CD4-positive, alpha-beta T cell treated with Interferon gamma for 1 hour (primary cell): Measurements from ENCODE around the gene APOL1.
"Not testable (repeated sequence)": the region's sequence is repeated elsewhere in the genome, so short reads cannot be mapped to it uniquely, and the experiment has no call there.

Source experiments
- DNase-seq: peaks from one replicate; pipeline ENCODE4 v3.0.0-alpha.2; 2020

APOL1 gene, protein sequence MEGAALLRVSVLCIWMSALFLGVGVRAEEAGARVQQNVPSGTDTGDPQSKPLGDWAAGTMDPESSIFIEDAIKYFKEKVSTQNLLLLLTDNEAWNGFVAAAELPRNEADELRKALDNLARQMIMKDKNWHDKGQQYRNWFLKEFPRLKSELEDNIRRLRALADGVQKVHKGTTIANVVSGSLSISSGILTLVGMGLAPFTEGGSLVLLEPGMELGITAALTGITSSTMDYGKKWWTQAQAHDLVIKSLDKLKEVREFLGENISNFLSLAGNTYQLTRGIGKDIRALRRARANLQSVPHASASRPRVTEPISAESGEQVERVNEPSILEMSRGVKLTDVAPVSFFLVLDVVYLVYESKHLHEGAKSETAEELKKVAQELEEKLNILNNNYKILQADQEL

DNA sequence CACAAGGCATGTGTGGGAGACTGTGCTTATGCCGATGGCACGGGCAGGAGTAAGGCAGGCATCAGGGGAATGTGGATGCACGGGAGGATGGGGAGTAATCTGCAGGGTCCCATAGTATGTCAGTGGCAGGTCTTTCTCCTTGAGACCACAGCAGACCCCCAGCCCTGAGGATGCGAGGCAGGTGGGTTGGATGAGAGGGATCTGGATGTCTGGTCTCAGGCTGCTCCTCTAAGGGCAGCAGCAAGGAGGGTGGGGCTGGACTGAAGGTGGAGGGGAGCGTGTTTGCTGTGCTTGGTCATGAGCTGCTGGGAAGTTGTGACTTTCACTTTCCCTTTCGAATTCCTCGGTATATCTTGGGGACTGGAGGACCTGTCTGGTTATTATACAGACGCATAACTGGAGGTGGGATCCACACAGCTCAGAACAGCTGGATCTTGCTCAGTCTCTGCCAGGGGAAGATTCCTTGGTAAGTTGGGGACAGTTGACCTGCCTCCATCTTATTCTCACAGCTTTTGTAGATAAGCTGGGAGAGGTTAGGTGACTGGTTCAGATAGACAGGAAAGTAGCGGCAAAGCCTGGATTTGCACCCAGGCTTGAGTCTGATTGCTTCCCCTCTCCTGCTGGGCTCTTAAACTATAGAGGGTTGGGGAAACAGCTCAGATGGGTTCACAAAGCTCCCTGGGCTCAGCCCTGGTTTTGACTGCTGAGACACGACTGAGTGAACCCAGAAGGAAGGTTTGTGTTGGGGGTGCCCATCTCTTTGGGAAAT lies at the start of gene APOL1:
APOL1 (plus strand) TSS at position 380 of the 769 bp plus-strand sequence. CDS start 1,823 bp downstream, outside the sequence.
- DNase-seq: peak; percentile 49

DNA sequence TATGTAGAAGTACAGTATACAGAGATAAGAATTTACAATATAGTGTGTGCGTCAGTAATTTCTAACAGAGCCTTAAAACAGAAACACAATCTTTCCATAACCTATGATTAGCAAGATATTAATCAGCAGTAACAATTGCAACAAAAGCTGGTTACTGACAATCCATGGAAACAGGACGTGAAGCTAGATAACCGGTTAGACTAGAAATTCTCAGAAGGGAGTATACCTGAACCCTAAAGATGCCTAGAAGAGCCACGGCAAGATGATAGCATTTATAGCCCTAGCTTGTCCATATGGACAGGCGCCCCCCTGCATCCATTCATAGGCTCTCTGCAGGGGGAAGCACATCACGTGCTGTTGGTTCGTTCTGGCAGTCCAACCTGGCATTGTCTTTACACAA lies 49.5 kb upstream of the APOL1 start:
- not testable (repeated sequence) for DNase-seq

DNA sequence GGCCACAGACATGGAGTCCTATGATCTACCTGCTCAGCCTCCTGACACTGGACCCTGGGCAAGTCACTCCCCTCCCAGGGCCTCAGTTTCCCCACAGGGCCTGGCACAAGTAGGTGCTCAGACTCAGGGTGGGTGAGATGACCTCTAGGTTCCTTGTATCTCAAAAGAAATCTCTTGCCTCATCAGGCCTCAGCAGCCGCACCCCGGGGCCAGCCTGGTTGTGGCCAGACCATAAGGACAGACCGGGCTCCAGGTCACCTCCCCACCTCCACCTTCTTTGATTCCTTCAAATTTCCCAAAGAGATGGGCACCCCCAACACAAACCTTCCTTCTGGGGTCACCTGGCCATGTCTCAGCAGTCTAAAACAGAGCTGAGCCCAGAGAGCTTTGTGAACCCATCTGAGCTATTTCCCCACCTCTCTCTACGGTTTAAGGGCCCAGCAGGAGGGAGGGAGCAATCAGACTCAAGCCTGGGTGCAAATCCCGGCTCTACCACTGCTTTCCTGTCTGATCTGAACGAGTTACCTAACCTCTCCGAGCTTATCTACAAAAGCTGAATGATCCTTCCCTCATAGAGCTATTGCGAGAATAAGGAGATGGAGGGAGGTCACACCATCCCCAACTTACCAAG lies 48.8 kb upstream of the APOL1 start:
- no peak for DNase-seq

DNA sequence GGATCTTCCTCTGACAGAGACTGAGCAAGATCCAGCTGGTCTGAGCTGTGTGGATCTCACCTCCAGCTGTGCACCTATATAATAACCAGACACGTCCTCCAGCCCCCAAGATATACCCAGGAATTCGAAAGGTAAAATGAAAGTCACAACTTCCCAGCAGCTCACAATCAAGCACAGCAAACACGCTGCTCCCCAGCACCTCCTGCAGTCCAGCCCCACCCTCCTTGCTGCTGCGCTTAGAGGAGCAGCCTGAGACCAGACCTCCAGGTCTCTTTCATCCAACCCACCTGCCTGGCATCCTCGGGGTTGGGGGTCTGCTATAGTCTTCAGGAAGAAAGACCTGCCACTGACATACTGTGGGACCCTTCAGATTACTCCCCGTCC lies 48.3 kb upstream of the APOL1 start:
- DNase-seq: no peak

DNA sequence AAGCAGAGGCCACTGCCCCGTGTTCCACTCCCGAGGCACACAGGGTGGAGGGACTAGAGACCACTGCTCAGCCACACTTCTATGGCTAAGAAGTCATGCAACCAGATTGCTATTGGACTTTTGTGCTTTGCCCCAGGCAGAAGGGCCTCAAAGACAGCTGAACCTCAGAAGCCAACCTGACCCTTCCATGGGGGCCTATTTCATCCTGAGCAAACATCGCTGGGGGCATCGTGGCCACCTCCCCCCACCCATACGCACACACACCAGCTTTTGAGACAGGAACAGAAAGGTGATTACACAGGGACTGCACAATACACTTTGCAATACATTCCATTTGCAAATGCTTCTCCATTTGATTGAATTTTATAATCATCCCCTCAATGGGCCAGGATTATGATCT lies 47.4 kb upstream of the APOL1 start:
- DNase-seq: not testable (repeated sequence)

DNA sequence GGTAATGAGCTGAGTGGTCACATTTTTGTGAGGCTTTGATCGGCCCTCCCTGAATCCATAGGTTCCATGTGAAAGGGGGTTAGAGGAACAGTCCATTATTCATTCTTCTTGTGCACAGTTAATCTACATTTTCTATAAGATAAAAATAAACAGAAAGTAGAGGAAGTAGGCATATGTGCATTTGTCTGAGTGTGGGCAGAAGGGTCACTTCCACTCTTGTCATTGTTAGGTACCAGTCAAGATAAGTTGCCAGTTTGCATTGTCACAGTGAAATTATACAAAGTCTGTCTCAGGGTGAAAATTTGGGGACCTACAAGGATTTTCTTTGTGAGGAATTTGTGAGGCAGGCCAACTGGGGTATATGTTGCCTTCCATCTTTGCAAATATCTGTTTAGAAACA lies 46.7 kb upstream of the APOL1 start:
- no peak for DNase-seq

DNA sequence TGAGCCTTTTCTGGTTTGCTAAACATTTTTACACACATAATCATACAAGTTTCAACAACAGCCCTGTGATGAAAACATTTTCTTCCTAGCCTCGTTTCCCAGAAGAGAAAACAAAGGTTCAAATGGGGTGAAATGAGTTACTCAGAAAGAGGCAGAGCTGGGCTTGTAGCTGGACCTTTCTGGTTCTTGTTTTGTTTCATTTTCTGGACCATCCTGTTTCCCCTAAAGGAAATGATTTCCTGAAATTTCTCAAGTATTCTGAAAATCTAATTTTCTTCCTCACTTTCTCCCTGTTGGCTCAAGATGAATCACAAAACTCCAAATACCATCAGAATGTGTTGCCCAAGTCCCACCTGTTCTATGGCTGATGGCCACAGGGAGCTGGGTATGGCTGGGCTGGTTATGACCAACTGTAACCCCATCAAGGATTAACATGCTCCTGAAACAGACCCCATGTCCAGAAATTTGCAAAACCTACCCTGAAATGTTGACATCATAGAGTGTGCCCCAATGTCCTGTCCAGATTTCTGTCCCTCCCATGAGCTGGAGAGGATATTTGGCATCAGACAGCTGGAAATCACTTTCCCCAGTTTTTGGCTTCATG lies 44.7 kb upstream of the APOL1 start:
- DNase-seq: no peak

DNA sequence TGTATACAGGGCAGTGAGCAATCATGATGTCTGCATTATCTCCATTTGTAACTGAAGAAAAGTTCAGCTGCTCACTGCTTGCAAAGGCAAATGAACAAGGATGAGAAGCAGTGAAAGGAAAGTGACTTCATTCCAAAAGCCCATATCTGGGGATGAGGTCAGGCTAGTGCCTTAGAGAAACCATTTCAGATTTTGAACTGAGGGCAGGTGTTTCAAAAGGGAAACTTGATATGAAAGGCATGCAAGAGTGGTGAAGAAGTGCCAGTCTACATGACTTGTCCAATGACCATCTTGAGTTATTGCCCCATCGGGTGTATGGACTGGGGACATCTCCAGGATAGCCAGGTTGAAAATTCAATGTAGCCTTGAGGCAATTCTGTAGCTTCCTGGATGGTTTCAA lies 44.0 kb upstream of the APOL1 start:
- no peak for DNase-seq

DNA sequence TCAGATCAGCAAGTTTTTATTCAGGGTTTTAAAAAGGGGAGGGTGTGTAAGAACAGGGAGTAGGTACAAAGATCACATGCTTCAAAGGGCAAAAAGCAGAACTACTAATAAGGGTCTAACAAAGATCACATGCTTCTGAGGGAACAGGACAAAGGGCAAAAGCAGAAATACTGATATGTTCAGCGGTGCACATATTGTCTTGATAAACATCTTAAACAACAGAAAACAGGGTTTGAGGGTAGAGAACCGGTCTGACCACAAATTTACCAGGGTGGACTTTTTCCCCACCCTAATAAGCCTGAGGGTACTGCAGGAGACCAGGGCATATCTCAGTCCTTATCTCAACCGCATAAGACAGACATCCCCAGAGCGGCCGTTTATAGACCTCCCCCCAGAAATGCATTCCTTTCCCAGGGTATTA lies 43.4 kb upstream of the APOL1 start:
- DNase-seq: not testable (repeated sequence)

DNA sequence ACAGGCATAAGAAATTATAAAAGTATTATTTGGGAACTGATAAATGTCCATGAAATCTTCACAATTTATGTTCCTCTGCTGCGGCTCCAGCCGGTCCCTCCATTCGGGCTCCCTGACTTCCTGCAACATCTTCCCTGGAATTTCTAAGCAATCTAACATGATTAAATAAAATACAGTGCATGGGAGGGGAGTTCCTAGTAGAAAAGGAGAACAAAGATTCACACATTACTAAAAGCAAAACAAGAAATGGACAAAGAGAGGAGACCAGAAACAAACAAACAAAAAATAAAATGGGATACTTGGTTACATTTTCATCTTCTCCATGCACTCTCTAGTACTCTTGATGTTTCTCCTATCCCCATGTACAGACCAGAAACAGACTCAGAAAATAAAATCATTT lies 42.7 kb upstream of the APOL1 start:
- no peak for DNase-seq

DNA sequence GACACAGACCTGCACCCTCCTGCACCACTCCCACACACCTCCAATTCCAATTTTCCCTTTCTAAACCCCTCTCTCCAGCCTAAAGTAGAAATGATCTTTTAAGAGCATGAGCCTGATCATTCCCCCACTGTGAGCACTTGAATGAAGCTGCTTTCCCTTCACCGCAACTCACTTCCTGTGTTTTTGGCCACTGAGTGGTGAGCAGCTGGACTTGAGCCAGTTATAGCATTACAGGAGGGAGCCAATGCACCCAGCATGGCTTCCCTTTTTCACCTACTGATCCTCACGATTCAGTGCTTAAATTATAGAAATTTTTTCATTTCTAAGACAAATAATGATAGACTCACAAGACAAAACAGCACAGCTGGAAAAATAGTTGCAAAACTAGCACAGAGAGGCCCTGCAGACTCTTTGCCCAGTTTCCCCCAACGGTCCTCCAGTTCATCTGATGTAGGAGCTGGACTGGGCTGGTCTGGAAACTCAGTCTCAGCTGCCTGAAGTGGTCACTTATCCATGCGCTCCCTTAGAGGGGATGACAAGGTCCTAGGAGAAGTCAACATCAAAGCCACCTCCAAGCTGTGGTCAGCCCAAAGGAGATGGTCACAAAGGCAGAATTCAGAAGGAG lies 41.6 kb upstream of the APOL1 start:
- no peak for DNase-seq

DNA sequence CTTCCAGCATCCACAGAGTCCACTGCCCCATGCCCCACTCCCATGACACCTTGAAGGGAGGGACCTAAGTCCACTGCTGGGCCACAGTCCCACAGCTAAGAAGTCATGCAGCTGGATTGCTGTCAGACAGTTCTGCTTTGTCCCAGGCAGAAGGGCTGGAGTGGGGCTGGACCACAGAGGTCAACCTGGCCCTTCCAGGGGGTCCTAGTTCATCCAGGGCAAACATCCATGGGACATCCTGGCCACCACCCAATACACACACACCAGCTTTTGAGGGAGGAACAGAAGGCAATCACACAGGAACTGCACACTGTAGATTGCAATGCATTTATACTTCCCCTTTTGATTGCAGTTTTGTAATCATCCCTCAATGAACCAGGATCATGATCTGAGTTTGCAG lies 40.0 kb upstream of the APOL1 start:
- DNase-seq: no peak

DNA sequence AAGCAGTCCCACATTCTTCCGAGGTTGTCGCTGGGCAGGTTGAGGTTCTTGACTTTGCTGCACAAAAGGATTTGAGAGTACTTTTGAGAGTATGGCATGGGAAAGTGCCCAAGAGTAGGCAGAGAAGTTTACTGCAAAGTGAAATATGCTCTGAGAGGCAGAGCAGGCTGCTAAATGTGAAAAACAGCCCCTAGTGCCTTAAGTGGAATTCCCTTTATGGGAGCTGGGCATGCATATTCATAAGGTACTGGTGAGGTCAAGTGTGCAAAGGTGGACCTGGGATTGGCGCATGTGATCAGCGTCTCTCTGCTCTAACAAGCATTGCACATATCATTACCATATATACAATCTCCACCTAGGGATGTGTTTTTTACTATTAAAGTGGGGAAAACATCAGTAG lies 39.3 kb upstream of the APOL1 start:
- DNase-seq: no peak

DNA sequence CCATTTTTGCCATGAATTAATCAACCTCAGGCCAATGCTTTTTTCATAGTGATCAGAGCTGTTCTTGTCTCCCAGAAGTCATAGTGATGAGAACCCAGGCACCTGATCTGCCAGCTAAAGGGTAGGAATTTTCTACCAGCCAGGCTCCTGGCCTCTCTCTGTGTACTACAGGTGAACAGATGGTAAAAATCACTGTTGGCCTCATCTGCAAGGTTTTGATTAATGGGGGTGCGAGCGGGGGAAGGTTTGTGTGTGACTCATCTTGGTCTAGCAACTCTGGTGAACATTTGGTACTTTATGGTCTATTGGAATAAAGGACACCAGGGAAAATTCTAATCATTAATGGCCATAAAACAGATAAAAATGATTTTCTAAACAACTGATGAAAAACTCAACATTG lies 37.0 kb upstream of the APOL1 start:
- no peak for DNase-seq

DNA sequence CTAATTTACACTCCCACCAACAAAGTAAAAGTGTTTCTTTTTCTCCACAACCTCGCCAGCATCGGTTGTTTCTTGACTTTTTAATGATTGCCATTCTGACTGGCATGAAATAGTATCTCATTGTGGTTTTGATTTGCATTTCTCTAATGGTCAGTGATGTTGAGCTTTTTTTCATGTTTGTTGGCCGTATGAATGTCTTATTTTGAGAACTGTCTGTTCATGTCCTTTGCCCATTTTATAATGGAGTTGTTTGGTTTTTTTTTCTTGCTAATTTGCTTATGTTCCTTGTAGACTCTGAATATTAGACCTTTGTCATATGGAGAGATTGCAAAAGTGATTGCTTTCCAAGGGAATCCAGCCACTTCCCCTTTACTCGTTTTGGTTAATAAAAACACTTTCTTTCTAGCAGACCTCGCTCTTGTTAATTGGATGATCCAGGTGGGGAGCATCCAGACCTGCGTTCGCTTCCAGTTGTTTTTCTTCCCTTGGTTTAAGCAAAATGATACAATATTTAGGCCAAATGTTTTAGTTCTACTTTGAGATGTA lies 34.2 kb upstream of the APOL1 start:
- DNase-seq: no peak

DNA sequence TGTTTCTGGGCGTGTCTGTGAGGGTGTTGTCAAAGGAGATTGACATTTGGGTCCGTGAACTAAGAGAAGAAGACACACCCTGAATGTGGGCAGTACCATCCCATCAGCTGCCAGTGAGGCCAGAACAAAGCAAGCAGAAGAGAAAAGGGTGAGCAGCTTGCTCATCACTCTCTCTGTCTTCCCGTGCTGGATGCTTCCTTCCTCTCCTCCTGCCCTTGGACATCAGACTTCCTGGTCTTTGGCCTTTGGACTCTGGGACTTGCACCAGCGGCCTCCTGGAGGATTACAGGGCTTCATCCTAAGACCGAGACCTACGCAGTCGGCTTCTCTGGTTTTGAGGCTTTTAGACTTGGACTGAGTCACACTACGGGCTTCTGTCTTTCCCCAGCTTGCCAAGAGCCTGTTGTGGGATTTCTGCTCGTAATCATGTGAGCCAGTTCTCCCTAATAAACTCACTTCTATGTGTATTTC lies 32.4 kb upstream of the APOL1 start:
- no peak for DNase-seq

DNA sequence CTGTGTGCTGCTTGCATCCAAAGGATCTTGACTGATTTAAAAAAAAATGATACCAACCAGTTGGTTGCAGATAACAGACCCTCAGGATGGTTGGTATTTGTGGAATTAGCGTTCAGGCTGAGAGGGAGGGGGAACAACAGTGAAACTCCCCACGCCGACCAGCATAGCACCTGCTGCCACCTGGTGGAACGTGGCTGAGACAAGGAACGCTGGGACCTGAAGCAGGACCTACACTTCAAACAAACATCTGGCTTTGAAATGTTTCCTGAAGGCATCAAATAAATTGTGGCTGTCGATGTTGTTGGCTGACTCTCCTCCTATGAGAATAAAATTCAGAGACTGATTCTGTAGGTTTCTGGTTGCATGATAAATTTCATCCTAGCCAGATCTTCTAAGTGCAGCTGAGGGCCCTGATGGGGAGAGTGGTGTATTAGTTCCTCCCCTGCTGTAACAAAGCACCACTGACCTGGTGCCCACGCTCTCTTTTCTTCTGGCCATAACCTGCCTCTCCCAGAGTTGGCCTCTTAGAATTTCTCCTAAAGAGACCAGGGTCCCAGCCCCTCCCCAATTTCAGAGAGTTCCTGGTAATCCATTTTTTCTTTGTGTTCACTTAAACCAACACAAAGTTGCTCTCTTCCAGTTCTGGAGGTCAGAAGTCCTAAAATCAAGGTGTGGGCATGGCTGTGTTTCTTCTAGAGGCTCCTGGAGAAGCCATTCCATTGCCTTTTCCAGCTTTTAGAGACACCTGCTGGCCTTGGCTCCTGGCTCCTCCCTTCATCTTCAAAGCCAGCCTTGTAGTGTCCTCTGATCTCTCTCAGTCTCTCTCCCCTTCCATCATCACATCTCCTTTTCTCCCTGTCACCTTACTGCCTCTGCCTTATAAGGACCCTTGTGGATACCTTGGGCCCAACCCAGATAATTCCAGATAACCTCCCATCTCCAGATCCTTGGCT lies 30.9 kb upstream of the APOL1 start:
- DNase-seq: peak; percentile 41

DNA sequence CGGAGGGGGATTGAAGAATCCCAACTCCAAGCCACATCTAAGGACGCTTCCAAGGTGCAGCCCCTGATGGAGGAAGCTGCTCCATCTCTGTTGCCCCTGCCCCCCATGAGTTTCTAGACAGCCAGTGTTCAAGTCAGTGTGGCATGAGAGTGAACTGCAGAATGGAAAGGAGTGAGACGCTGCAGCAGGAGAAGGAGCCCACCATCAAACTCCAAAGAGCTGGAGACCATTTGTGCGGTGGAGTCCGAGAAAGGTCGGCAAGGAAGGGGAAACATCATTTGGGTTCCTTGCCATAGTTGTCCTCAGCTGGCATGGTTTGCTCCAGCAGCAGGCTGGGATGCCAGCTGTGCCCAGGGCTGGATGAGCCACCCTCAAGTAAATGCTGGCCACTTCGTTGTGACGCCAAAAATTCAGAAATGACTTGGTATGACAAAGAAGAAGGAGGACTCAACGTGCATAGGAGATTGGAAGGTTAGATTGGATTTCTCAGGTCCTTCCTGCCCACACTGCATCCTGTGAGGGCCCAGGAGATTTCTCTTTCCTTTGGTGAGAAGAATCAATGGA lies 30.0 kb upstream of the APOL1 start:
- DNase-seq: no peak

DNA sequence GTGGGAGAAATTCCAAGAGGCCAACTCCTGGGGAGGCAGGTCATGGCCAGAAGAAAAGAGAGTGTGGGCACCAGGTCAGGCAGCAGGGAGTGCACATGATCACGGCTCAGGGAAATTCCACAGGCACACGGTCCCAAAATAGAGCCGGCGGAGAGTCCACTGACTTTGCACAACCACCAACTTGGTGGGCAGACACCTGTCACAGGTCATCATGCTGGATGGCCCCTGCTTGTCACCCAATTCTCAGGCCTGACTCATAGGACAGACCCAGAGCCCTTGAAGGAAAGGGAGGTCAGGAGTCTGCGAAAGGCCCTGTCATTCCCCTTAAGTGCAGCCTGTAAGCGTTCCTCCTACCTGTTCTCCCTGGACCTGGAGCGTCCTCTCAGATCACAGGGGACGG lies 29.4 kb upstream of the APOL1 start:
- DNase-seq: no peak

DNA sequence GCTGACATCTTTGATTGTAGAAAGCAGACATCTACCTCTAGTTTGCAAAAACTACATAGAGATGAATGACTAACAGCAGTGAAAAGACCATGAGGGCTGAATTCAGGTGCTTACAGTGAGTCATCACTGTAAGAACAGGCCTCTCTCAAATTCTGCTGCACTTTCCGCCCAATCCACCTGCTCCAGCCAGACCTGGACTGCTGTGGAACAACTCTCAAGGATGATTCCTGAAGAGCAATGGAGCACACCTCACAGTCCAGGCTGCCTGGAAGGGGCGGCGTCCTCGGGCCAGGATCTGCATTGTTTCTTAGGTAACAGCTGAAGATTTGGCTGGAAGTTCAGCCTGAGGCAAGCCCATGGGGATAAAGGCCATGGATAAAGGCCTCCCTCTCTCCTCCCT lies 28.7 kb upstream of the APOL1 start:
- DNase-seq: no peak

DNA sequence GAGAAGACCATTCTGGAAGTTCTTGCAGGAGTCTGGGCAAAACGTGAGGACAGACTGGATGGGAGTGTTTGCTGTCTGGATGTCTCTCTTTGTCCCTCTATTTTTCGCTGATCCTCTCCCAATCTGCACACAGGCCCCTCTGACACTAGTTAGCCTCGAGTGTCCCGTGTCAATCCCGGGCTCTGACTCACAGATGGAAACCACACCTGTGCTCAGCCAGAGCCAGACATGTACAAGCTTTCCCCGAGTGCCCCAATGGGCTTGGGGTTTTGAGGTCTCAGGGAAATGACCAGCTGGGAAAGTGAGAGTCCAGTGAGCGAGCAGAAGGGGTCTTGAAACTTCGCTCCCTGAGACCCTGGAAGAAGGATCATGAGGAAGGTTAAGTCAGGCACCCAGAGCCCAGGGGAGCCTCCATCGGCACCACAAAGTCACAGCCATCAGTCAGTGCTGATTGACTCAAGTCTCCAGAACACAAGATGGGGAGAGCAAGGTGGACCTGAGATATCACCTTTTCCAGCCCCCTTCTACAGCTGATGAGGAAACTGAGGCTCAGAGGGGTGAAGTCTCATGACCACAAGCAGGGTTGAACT lies 27.5 kb upstream of the APOL1 start:
- DNase-seq: no peak
